Measurements from ENCODE around the gene TNFSF9.
"Not testable (repeated sequence)": the region's sequence is repeated elsewhere in the genome, so short reads cannot be mapped to it uniquely, and the experiment has no call there.

Gene TNFSF9

DNA sequence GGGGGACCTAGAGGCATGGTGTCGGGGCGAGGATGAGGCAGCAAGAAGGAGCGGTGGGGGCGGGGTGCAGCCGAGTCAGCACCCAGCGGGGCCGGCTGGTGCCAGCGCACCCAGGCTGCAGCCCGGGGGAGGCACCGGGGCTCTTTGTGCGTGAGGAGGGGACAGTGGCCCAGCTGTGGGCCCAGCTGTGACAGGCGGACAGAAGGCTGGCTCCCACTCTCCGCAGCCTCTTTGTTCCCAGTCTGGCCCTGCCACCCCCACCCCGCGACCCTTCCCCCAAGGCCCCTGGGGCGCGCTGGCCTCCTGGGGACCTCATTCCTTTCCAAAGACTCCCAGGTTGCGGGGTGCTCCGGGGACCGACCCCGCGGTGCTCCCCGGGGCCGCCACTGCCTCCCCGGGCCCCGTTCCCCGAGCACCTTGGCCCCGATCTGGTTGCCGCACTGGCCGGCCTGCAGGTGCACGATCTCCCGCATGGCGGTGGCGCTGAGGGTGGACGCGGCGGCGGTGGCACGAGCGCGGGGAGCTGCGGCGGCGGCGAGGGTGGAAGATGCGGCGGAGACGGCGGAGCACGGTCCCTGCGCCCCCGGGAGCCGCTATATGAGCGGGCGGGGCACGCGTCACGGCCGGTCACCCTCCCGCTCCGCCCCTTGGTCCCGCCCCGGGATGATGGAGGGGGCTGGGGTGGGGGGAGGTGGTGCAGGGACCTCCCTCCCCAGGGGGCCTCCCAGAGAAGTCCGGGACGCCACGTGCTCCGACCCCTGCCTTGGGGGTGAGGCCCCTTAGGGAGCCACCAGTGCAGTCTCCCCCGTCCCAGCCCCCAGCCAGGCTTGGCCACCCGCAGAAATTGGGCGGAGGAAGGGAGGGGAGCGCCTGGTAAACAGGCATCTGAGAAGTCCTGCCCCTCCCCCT lies 28.8 kb upstream of the TNFSF9 start, which contains the start of gene TUBB4A:
Gene TUBB4A, minus strand, starts transcription at position 570 of the 909 bp plus-strand sequence. Its CDS starts 97 bp downstream, at position 473.
- H3K36me3 ChIP-seq (replicated peaks; ENCODE audit: low read depth, low read length): peaks cover 23% of the 10 kb centered on the region
- H4K20me1 ChIP-seq (ENCODE audit: insufficient read depth, low read length): no peaks in the 10 kb centered on the region
- H3K9me3 ChIP-seq (ENCODE audit: insufficient read depth, low read length): no peaks in the 10 kb centered on the region
- peaks cover 33% of the 10 kb centered on the region for H3K4me1 ChIP-seq (ENCODE audit: low read length)
- H3K9ac ChIP-seq (ENCODE audit: low read length): peak within 1 kb of the TSS; percentile 81
- peak within 1 kb of the TSS; percentile 98 for H3K4me2 ChIP-seq (ENCODE audit: low read length)
- H3K4me3 ChIP-seq (ENCODE audit: low read length): peak within 1 kb of the TSS; percentile 89
- H2AFZ ChIP-seq (ENCODE audit: low read depth, low read length): peak within 1 kb of the TSS; percentile 36; the same call in 1 of the 2 replicates
- H3K79me2 ChIP-seq (ENCODE audit: low read length): no peaks in the 10 kb centered on the region
- no peak for TF ChIP-seq CTCF (IDR thresholded peaks at IDR 0.05; ENCODE audit: low read depth, low read length)
- no peak for TF ChIP-seq EZH2phosphoT487 (IDR thresholded peaks at IDR 0.05; ENCODE audit: low read depth)
- H3K27me3 ChIP-seq (ENCODE audit: low read depth, low read length): no peaks in the 10 kb centered on the region
- H3K27ac ChIP-seq (ENCODE audit: low read length): peak within 1 kb of the TSS; percentile 57

DNA sequence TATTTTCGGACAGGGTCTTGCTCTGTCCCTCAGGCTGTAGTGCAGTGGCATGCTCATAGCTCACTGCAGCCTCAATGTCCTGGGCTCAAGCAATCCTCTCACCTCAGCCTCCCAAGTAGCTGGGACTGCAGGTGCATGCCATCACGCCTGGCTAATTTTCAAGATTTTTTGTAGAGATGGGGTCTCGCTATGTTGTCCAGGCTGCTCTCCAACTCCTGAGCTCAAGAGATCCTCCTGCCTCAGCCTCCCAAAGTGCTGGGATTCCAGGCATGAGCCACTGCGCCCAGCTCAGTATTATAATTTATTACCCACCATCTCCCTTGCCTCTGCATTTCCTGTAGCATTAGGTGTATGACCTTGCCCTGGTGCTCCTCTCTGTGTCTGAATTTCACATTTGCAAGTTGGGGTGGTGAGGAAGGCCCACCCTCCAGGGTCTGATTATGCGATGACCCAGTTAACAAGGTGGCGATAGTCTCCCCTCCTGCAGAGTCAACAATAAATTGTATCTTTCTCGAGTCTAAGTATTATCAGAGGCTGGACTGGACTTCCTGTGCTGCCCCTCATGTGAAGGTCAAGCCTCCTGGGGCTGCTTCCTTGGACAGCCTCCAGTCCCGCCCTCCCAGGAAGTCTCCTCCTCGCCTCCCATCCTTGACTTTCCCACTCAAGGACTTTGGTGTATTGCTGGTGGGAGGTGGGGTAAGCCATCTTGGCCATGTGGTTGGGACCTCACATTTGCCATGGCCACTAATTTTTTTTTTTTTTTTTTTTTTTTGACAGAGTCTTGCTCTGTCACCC lies 27.2 kb upstream of the TNFSF9 start:
- Histone ChIP-seq H3K4me2 (ENCODE audit: low read length) (peak overlapping the region; percentile 98; the same call in 1 of the 2 replicates), H3K27ac (ENCODE audit: low read length) (no peak overlapping the region), H3K27me3 (ENCODE audit: low read depth, low read length) (no peaks in the 10 kb centered on the region), H3K36me3 (replicated peaks; ENCODE audit: low read depth, low read length) (peaks cover 19% of the 10 kb centered on the region), H3K4me3 (ENCODE audit: low read length) (no peak overlapping the region), H4K20me1 (ENCODE audit: insufficient read depth, low read length) (no peaks in the 10 kb centered on the region), H3K9ac (ENCODE audit: low read length) (no peak overlapping the region), H3K4me1 (ENCODE audit: low read length) (peaks cover 31% of the 10 kb centered on the region), H3K79me2 (ENCODE audit: low read length) (no peaks in the 10 kb centered on the region), H2AFZ (ENCODE audit: low read depth, low read length) (no peak overlapping the region), H3K9me3 (ENCODE audit: insufficient read depth, low read length) (no peaks in the 10 kb centered on the region)
- TF ChIP-seq EZH2phosphoT487 (IDR thresholded peaks at IDR 0.05; ENCODE audit: low read depth) (no peak), CTCF (IDR thresholded peaks at IDR 0.05; ENCODE audit: low read depth, low read length) (no peak)

GRCh38 chr19:6508028-6508771 lies 22.6 kb upstream of the TNFSF9 start:
- H3K4me2 ChIP-seq (ENCODE audit: low read length); H3K27me3 ChIP-seq (ENCODE audit: low read depth, low read length); H3K9ac ChIP-seq (ENCODE audit: low read length); H3K9me3 ChIP-seq (ENCODE audit: insufficient read depth, low read length); H3K27ac ChIP-seq (ENCODE audit: low read length); H4K20me1 ChIP-seq (ENCODE audit: insufficient read depth, low read length); H3K79me2 ChIP-seq (ENCODE audit: low read length); H3K4me3 ChIP-seq (ENCODE audit: low read length); H2AFZ ChIP-seq (ENCODE audit: low read depth, low read length); H3K36me3 ChIP-seq (replicated peaks; ENCODE audit: low read depth, low read length): not testable (repeated sequence)
- peaks cover 15% of the 10 kb centered on the region for H3K4me1 ChIP-seq (ENCODE audit: low read length)

- Histone ChIP-seq H3K4me1 (ENCODE audit: low read length) (peaks cover 7% of the 10 kb centered on the region; the same call in 1 of the 2 replicates), H3K27me3 (ENCODE audit: low read depth, low read length) (no peaks in the 10 kb centered on the region), H3K4me3 (ENCODE audit: low read length) (no peak overlapping the region), H3K4me2 (ENCODE audit: low read length) (no peak overlapping the region), H4K20me1 (ENCODE audit: insufficient read depth, low read length) (no peaks in the 10 kb centered on the region), H3K9ac (ENCODE audit: low read length) (no peak overlapping the region), H3K27ac (ENCODE audit: low read length) (no peak overlapping the region), H3K79me2 (ENCODE audit: low read length) (no peaks in the 10 kb centered on the region), H3K9me3 (ENCODE audit: insufficient read depth, low read length) (no peaks in the 10 kb centered on the region), H3K36me3 (replicated peaks; ENCODE audit: low read depth, low read length) (no peaks in the 10 kb centered on the region), H2AFZ (ENCODE audit: low read depth, low read length) (no peak overlapping the region)
- TF ChIP-seq EZH2phosphoT487 (IDR thresholded peaks at IDR 0.05; ENCODE audit: low read depth) (no peak), CTCF (IDR thresholded peaks at IDR 0.05; ENCODE audit: low read depth, low read length) (no peak)
Measured at GRCh38 chr19:6509118-6509971, 21.5 kb upstream of the TNFSF9 start.
